Effector CD4-positive, alpha-beta T cell (primary cell): ENCODE measurements around the gene UCK2.

Source experiments
- DNase-seq: peaks from one replicate; pipeline ENCODE4 v3.0.0-alpha.2; 2020

Gene UCK2

DNA sequence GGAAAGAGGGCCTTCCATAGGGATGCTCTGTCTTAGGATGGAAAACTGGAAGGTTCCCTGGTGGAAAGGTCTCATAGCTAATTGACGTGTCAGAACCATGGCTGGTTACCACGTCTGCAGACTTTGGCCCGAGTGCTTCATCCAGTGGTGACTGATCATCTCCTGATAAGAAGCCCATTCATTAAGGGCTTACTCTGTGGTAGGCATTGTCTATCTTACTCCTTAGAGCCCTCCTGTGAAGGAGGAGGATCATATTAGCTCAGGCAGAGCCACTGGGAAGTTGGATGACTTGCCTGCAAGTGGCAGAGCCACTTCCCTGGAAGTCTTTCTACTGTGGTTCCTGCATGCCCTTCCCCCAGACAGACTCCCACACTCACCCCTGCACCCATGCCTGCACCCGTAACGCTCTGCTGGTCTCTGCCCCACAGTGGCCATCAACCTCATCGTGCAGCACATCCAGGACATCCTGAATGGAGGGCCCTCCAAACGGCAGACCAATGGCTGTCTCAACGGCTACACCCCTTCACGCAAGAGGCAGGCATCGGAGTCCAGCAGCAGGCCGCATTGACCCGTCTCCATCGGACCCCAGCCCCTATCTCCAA, 79.9 kb downstream of the UCK2 start:
- DNase-seq: no peak

GRCh38 chr1:165910764-165911421, 83.5 kb downstream of the UCK2 start:
- DNase-seq: no peak

DNA sequence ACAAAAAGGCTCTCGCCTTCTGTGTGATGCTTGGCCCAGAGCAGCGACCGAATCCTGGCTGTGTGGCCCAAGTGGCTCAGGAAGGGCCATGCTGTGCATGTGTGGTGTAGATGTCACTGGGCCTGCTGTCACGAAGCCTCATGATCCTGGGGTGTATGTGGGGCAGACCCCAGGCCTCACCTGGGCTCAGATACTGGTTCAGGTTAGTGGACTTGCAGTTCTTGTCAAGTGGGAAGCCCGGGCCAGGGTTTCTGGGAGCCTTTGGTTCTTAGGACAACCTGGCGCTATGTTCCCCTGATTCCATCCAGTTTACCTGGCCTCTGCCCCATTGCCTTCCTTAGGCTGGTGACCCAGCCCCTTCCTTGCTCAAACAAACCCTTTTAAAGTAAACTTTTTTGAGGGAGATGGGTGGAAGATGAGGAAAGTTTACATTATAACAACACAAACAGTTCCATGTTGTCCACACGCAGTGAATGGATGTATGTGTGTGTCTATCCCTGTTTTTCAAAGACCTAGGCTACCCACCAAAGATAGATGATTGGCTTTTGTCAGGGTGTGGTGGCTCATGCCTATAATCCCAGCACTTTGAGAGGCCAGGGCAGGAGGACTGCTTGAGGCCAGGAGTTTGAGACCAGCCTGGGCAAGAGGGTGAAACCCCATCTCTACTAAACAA, 84.3 kb downstream of the UCK2 start:
- no peak for DNase-seq

GRCh38 chr1:165912638-165913037, 85.2 kb downstream of the UCK2 start:
- no peak for DNase-seq

DNA sequence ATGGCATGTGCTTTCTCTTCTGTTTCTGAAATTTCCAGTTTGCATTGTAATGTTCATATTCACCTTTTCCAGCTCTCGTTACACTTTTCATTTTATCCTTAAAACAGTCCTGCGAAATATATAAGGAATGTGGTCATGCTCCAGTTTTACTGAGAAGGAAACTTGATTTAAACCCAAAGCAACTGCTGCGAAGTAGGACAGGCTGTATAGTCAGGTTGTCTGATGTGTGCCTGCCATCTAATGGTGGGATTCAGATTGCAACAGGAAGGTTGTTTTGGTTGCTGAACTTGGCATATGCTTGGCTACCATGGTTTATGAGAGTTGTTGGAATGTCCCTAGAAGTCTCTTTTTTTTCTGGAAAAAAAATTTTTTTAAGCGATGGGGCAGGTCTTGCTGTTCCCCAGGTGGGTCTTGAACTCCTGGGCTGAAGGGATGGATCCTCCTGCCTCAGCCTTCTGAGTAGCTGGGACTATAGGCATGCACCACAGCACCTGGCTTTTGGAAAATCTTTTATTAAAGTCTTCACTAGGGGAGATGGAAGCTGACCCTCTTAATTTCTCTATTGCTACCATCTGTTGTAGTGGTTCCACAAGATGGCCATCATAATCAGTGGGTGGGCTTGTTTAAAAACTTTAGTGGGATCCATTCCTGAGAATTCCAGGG, 86.9 kb downstream of the UCK2 start:
- peak; percentile 61 for DNase-seq

- no peak for DNase-seq
Observed at GRCh38 chr1:165915480-165915879, 88.1 kb downstream of the UCK2 start.

DNA sequence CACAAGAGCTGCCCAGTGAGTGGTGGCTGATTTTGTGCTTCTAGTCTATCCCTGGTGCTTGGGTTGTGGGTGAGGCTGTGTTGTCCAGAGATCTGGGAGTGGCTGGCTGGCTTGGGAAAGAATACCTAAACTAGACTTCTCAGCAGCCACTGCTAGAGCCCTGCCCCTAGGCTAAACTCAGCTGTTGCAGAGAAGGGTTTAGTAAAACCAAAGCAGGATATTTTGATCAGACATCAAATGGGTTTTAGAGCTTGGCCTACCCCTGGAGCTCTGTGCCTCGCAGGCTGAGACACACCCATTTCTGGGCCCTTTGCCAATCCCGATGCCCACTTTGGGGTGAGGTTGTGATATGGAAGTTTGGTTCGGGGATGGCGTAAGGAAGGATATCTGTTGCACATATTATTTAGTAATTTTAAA, 88.5 kb downstream of the UCK2 start:
- no peak for DNase-seq

GRCh38 chr1:165917166-165917565, 89.8 kb downstream of the UCK2 start:
- no peak for DNase-seq

- no peak for DNase-seq
Observed at GRCh38 chr1:165924117-165924516, 96.7 kb downstream of the UCK2 start.

- DNase-seq: no peak
Observed at GRCh38 chr1:165925498-165926079, 98.2 kb downstream of the UCK2 start.

DNA sequence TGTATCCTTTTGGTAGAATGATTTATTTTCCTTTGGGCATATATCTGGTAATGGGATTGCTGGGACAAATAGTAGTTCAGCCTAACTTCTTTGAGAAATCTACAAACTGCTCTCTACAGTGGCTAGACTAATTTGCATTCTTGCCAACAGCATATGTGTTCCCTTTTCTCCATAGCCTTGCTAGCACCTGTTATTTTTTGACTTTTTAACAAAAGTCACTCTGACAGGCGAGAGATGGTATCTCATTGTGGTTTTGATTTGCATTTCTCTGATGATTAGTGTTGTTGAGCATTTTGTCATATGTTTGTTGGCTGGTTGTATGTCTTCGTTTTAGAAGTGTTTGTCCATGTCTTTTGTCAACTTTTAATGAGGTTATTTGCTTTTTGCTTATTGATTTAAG, 99.8 kb downstream of the UCK2 start:
- no peak for DNase-seq

- no peak for DNase-seq
Observed at GRCh38 chr1:165928075-165928731, 100.8 kb downstream of the UCK2 start.

GRCh38 chr1:165930961-165931360, 103.5 kb downstream of the UCK2 start:
- no peak for DNase-seq

- no peak for DNase-seq
Observed at GRCh38 chr1:165933446-165934170, 106.2 kb downstream of the UCK2 start.

GRCh38 chr1:165936542-165936941, 109.1 kb downstream of the UCK2 start:
- no peak for DNase-seq

- DNase-seq: no peak
Observed at GRCh38 chr1:165937829-165938228, 110.4 kb downstream of the UCK2 start.

DNA sequence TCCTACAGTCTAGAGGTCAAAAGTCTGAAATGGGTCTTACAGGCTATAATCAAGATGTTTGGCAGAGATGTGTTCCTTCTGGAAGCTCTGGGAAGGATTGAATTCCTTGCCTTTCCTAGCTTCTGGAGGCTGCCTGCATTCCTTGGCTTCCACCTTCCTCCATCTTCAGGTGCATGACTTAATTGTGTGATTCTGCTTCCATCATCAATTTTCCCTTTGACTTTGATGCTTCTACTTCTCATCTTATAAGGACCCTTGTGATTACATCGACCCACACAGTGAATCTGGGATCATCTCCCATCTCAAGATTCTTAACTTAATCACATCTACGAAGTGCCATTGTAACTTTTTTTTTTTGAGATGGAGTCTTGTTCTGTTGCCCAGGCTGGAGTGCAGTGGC, 111.4 kb downstream of the UCK2 start:
- DNase-seq: no peak

- no peak for DNase-seq
Observed at GRCh38 chr1:165941531-165941930, 114.1 kb downstream of the UCK2 start.

- DNase-seq: no peak
Observed at GRCh38 chr1:165942062-165942461, 114.6 kb downstream of the UCK2 start.

DNA sequence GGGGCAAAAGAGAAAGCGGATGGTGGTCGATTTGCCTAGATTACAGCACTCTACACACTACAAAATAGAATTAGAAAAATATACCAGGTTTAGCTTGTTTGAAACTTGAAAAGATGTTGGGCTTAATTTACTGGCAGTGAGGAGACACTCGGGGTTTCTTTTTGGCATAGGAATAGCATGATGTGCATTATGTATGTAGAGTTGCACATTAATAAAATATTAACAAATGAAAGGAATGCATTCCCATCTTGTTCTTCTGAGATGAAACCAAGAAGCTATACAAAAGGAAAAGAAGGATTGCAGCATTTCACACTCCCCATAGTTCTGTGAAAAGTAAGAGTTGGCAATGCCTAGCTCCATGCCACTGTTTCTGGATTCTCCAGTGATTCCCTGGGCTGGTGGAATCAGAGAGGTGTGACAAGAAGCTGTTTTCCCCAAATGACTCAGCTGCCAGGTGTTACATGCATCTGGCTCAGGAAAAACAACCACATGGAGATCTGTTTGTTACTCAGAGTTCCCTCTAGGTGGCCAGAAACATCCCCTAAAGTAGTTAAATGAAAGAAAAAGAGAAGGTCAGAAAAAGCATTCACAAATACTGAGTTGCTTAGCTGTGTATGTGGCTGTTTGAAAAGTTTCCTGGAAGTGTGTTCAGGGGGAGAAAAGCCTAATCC, 115.6 kb downstream of the UCK2 start:
- no peak for DNase-seq

- no peak for DNase-seq
Observed at GRCh38 chr1:165945911-165946310, 118.5 kb downstream of the UCK2 start.
